GM21737 (cell line): ENCODE results near the gene PTCHD4.

Source experiments
- ATAC-seq: cut with Tn5 transposase; IDR thresholded peaks from one replicate; pipeline ENCODE4 v1.9.1; 2021; ENCODE audit warnings: mild to moderate bottlenecking, moderate library complexity; ENCODE audit not compliant: unreplicated experiment

Gene PTCHD4

DNA sequence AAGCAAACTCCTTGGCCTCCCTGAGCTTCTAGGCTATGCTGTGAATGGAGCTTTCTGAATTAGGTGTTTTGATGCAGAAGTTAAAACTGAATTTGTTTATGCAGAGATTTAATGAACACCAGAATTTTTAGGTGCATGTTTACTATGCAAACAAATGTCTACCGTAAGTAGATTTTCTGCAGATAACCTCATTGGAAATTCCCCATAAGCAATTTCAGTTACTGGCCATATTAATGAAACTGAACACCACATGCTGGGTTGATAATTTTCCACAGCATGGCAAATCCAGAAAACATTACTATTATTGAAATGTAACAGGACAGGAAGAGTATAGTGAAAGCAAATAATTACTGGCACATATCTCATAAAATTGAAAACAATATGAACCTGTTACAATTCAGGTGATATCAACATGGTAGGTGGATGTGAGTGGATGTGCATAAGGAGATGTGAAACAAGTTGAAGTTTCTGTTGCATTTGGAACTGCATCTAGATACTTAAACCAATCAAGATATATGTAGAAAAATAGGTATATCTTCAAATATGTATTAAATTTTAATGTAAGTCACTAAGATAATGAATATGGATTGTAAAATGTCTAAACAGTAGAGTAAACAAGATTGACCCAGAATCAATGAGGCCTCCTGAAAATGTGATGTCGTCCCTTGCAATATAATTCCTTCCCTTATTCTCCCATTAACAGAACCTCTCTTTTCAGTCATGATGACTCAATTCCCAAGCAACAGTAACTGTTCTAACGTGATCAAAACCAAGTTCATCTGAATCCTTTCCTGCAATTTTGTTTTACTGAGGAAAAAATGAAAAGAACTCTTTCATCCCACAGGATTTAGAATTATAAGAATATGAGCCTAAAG is 11.0 kb downstream of the PTCHD4 start:
- no peak for ATAC-seq

DNA sequence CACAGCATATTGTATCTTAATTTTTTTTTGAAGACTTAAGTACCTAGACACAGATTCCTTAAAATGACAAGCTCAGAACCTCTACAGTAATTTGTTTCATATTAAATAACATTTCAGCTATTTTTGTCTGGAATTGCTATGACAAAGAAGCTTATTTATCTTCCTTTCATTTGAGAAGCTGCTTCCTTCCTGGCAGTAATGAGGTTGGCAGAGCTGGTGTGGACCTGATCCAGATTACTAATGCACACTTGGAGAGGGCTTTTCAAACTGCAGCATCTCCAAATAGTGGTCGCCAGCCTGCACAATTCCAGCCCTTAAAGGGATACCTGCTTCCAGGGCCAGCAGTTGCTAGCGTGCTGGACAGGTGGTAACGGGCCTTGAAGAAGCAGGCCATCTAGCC is 12.1 kb downstream of the PTCHD4 start:
- ATAC-seq = no peak

DNA sequence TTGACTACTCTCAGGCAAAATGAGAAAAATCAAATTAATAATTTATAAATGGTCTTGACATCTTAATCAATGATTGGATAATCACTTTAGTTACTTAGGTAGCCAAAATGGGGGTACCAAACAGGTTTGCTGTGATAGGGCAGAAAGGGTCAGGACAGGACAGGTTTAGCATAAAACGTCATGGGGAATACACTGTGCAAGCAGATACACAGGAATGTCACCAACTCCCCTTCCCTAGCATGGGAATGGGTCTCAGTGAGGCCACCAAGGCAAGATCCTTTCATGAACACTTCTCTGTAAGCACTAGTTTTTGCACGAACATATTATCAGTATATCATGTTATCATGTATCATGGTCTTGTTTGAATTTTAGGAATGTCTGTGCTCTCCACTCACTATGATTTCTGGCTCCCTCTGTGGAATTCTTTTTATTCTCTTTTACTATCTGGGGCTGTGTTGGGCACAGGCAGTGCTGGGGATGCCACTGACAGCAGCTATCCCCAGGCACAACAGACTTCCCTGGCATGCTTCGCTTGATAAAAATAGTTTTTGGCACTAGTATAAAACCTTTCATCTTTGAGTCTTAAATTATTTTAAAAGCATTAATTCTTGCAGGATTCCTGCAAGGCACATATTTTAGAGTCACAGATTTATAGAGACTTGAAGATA is 18.3 kb downstream of the PTCHD4 start:
- no peak for ATAC-seq

DNA sequence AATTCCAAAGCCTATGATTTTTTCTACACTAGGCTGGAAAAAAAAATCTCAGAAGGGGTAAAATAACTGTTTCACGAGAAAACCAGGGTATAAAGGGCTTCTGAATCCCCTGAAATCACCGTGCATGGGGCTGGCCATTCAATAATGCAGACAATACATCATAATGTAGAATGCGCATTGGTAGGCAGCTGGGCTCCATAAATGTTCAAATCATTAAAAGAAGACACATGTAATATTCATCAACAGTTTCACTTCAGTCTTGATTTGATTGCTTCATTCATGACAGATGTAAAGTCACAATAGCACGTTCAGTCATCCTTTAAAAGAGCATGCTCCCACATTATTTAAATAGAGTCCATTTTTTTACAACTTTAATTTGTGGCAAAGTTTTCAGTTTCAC is 20.5 kb downstream of the PTCHD4 start:
- no peak for ATAC-seq

DNA sequence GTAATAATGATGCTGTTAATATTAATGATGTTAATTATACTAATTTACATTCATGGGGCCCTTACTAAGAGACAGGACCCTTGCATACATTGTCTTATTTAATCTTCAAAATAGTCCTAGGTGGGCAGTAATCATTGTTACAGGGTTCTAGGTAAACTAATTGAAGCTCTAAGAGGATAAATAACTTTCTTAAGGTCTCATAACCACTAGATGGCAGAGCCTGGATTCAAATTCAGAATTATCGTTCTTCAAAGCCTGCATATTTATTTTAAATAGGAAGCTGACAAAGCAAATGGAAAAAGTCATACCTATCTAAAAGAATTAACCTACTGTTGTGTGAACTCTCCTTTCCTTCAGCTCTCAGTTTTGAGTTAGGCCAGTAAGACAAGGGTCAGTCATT is 23.5 kb downstream of the PTCHD4 start:
- ATAC-seq = no peak

DNA sequence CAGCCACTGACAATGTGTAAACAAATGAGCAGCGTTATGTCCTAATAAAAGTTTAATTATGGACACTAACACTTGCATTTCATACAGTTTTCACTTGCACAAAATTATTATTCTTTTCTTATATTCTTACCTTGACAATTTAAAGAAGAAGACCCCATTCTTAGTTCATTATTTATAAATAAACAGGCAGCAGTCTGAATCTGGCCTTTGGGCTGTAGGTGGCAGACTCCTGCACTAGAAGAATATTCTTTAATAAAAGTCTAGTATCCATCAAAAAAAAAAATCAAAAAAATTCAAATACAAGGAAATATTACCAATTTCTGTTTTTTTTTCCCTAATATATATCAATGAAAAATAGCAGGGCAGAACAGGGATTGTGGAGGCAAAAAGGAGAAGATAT is 24.8 kb downstream of the PTCHD4 start:
- ATAC-seq = no peak

DNA sequence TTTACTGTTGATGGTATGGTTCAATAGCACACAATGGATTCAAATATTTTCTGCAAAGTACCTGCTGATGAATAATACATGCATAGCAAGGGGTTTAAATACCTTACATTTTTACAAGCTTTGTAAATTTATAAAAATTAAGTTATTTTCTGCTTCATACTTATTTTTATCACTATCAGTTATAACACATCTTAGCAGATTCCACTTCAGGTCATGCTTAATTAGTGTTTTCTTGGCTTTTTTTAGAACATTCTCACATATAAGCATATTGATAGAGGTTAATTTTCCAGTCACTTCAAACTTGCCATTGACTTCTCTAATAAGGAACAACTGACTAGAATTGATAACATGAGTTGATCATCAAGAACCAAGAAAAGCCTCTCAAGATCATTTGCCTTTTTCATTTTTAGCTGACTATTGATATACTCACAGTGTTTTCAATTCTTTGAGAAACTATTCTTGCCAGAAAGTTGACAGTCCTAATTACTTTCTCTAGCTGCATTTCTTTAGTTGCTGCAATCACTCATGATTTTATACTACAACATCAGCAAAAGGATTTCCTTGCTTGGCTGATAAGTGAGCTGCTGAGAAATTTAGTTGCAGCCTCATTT is 25.8 kb downstream of the PTCHD4 start:
- no peak for ATAC-seq

DNA sequence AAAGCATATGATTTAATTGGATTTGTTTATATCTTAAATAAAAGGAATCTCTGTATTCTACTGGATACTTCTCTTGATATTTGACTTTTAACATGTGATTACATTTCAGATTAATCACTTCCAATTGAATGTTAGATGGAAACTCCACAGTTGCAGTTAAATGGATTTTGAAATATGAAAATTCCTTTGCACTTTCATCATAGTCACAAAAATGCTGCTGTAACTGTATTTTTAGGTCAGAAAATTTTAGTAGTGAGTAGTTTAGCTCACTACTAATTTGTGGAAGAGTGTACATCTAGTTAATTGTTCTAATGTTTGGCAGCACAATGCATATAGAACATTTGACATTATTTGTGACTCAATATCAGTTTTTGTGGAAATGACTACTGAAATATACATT is 26.8 kb downstream of the PTCHD4 start:
- ATAC-seq = no peak

DNA sequence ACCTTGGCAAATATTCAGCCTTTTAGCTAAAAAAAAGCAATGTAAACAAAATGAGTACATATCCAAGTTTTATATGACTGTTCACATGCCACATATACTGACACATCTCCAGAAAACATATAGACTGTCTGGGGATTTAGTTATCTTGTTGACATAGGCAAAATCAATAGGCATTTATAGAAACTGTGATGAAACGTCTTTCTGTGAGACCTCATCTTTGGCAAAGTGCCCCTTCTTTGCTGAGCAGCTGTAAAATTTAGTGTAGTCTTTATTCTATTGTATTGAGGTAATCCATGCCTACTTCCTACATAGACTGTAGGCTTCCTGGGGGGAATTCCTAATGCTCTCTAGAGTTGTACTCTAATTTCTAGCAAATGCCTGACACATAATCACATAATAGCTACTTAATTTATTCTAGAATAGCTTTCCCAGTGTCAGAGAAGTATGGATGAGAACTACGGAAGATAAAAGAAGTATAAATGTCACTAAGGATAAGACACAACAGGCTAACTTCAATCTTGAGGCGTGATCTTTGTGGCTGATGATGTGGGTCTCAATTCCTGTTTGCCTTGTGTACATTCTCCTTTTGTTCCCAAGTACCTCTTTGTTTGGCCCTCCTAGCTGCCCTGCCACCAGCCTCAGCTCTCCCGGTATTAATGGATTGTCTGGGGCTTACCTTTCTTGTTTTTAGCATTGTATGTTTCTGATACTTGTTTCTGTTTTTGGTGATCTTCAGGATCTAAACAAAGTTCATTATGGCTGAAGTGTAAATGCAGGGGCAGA is 30.6 kb downstream of the PTCHD4 start:
- ATAC-seq = no peak

DNA sequence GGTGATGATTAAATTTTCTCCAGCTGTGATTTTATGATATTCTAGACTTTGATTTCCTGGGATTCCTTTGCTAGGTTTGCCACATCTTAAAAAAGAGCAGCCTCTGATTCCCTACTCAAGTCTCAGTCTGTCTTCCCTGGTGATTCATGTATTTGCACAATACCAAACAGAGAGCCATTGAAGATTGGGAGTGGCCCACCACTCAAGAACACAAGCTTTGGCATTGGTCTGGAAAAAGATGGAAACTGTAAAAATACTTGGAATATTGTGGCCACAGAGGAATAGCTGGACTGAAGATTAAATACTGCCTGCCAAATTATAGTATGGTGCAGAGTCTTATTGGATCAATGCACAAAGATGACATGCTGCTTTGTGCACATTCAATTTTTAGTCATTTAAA is 32.9 kb downstream of the PTCHD4 start:
- no peak for ATAC-seq

DNA sequence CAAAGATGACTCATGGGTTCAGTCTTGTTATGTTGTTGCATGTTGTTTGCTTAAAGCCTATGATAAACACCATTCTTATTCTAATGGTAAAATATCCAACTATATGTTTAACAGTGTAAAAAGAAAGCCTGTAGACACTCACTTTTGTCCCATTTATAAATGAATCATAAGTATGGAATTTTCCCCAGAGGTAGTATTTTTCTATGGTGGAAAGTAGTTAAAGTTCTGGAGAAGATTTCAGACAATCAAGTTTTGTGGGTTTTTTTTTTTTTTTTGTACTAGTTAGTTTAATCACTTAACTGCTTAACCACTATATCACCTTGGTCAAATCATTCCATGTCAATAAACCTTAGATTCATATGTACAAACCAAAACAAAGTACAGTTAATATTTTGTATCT is 35.8 kb downstream of the PTCHD4 start:
- no peak for ATAC-seq

DNA sequence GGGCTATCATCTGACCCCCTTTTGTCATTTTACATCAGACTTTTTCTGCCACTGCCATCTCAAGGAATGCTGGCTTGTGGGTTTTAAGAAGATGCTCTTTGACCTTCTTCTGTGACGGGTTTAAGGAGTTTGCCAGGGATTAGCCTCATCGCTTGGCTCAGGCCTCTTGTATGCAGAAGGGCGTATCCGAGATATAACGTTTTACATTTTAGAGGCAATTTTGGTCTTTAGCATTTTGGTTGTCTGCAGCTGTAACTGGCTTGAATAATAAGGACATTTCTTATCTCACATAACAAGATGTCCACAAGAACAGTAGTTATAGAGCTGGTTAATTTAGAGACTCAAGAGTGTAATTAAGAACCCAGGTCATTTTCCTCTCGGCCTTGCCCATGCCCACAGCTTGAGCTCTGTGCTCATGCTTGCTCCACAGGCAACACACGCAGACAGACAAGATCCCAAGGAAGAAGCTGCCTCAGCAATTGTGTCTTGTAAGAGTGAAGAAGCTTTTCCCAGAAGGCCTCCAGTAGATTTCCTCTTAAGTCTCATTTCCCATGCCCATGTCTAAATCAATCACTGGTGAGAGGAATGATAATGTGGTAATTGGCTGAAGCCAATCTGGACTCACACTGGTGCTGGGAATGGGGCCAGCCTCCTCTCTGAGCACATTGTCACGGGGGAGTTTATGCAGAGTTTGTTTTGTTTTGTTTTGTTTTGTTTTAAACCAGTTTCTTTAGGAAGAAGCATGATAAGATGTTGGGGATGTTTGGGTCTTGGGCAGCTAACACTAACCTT is 36.8 kb downstream of the PTCHD4 start:
- ATAC-seq = no peak

DNA sequence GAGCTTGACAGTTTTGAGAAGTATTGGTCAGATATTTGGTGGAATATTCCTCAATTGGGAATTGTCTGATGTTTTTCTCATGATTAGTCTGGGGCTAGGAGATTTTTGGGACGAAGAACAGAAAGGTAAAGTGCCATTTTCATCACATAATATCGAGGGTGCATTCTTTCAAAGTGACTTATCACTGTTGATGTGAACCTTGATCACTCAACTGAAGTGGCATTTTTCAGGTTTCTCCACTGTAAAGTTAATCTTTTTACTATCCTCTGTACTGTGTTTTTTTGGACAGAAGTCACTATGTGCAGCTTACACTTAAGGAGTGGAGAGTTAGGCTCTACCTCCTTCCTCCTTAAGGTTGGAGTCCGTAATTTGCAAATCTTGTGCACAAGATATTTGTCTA is 39.2 kb downstream of the PTCHD4 start:
- ATAC-seq = no peak

DNA sequence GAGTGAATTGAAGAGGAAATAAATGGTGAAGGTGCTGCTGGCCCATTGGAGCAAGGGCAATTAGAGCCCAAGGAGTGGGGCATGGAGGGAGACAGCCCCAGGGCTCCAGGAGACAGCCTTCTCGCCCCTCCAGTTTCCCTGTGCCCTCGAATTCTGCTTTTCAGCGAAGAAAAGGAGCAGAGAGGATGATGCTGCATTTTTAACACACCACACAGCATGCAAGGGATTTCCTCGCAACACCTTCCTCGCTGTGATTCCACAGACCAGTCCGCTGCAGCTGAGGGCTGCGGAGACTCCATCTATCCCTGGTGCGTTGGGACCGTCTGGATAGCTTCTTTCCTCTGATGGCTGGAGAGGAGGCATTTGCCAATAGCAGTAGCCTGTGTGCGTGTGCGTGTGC is 41.7 kb downstream of the PTCHD4 start:
- ATAC-seq = no peak

DNA sequence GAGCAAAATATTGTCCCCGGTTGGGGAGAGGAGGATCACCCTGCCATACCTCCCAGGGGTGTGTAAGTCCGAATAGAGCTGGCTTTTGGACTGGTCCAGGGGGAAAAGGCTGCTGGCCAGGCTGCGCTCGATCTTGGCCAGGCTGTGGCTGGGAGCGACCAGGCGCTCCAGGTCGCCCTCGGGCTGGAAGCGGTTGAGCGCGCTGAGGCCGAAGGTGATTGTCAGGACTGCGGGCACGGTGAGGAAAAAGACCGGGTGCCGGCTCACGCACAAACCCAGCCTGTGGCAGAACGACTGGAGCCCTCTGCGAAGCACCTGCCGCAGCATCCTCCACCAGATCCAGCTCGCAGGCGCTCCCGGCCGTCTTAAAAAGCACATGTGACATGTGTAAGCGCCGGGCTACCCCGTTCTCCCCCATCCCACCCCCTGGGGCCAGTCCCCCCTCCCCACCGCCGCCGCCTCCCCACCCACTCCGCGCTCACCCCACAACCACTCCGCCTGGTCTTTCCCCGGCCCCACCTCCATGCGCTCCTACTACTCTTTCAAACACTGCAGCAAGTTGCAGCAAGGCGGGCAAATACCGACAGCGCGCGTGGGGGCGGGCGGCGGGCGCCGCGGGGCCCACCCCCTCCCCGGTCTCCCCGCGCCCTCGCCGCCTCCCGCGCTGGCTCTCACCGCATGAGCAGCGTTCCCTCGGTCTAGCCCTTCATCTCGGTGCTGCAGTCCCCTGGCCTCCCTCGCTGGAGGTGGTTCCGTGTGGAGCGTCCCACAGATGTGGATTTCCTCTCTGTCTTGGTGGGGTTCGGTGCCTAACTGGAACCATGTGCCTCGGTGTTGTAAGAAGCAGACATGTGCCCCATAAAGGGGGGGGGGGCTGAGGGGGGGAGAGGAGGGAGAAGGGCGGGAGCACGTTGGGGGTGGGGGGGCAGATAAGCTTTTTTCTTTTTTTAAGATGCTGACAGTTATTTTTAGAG is 42.4 kb downstream of the PTCHD4 start:
- no peak for ATAC-seq

DNA sequence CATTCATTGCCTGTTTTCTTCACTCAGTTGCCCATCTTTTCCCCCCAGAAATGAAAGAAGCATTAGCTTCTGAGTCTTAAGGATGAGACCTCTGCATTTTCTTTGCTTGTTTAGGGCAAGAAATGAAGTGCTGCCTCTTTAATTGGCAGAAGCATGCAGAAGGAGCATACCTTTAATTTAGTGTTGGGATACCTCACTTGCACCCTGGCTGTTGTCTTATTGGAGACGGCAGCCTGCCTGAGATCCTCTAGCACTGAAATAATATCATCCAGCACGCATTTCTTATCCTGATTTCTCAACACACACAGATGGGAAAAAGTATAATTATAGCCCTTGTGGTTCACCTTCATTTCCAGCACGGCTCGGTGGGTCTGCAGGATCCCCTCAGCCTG is 43.1 kb downstream of the PTCHD4 start:
- ATAC-seq = no peak

DNA sequence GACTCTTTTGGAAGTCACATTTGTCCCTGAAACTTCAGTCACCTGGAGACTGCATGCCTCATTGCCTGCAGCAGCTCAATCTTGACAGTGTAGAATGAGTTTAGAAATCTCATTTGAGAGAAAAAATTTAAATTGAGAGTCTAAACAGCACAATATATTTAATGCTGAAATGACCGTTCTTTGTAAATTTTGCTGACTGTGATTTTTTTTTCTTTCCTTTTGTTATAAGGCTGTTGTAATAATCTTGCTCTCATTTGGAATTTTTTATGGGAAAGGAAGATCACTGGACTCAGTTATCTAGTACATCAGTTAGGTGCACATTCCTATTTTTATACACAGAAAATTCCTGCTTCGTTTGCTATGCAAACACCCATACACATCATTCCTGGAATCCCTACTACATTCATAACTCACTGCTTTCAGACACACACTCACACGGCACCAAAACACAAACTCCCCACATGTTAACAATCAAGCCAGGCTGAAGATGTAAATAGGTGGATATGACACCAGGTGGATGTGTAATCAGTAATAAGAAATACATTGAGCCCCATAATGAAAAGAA is 43.8 kb downstream of the PTCHD4 start:
- no peak for ATAC-seq

DNA sequence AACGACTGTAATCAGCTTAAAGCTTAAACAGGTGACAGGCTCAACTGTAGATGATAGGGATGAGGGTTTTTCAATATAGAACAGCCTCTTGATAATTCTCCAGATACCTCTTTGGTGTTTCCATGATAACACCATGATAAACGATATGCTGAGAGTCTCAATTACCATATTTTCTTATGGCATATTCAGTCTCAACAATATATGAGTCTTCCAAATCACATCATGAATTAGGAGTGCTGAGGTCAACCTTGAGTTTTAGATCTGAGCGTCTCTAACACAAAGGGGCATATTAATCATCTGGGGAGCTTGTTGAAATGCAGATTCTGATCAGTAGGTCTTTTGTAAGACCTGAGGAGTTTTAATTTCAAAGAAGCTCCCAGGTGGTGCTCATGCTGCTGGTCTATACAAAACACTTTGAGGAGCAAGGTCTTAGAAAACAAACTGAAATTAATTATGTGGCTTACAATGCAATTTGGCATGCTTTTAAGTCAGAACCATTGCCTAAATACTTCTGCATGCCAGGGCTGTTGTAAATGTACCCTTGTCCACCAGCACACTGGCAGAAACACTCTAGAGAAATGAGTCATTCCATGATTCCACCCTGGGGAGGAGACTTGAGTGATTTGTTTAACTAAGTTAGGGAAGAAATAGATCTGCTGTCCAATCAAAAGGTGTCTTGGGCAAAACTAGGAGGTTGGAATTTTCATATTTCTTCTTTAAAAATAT is 49.6 kb downstream of the PTCHD4 start:
- no peak for ATAC-seq
